LNCAP (cell line): ENCODE results near the gene NNT.

Experiments used
- TF ChIP-seq, protein P1 (sequence below): fragments of 450-650 bp; IDR thresholded peaks from 2 replicates; pipeline ENCODE4 v1.5.1; 2017; ENCODE audit warnings: mild to moderate bottlenecking

Gene NNT

DNA sequence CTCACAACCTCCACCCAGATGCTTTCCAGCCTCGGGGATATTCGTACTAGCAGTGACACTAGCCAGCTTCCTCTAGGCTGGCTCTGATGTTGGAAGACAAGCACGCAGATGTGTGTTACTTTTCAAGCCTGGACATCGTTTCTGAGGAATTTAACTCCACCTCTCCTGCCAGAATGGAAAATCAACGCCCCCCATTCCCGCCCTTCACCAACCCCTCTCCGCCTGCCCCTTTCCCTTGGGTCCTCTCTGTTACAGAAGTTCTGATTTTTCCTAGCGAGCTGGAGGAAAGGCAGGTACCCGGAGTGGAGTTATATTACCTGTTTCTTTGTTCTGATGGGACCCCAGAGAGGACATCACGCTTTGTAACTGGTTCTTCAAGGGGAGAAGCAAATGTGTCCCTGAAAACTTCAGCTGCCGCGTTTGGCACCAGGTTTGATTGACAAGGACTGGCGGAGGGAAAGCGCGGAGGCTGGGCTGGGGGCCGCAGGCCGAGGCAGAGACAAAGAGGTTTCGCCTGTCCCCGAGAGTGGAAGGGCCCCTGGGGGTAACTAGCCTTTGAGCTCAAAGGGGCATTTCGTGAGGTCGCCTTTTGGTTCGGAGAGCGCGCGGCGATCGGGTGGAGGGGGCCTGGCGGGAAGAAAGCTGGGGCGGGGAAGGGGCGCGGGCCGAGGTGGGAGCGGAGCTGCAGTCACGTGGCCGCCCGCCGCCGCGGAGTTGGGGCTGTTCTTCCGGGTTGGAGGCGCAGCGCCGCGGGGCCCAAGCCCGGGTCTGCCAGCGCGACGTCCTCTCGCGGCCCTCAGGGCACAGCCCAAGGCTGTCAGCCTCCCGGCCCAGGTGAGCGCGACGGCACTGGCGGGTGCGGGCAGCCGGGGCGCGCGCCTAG is at the start of gene NNT:
NNT (plus strand) TSS at position 720 of the 883 bp plus-strand sequence. CDS start 6,016 bp downstream, outside the sequence.
- TF ChIP-seq, protein P1, sequence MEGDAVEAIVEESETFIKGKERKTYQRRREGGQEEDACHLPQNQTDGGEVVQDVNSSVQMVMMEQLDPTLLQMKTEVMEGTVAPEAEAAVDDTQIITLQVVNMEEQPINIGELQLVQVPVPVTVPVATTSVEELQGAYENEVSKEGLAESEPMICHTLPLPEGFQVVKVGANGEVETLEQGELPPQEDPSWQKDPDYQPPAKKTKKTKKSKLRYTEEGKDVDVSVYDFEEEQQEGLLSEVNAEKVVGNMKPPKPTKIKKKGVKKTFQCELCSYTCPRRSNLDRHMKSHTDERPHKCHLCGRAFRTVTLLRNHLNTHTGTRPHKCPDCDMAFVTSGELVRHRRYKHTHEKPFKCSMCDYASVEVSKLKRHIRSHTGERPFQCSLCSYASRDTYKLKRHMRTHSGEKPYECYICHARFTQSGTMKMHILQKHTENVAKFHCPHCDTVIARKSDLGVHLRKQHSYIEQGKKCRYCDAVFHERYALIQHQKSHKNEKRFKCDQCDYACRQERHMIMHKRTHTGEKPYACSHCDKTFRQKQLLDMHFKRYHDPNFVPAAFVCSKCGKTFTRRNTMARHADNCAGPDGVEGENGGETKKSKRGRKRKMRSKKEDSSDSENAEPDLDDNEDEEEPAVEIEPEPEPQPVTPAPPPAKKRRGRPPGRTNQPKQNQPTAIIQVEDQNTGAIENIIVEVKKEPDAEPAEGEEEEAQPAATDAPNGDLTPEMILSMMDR = no peak

- TF ChIP-seq, protein P1 = no peak
Observed at GRCh38 chr5:43553381-43553780, 49.6 kb upstream of the NNT start.

DNA sequence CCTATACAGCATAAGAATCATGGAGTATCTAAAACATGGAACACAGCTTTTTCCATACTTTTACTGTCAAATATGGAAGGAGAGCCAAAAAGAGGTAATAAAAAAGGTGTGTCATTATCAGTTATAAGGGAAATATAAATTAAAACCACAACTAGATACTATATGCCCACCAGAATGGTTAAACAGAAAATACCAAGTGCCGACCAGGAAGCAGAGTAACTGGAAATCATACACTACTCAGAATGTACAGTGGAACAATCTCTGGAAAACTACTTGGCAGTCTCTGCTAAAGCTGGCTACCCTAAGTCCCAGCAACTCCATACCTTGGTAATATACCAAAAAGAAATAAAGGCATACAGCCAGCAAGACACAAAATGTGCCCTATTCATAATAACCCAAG is 48.5 kb upstream of the NNT start:
- TF ChIP-seq, protein P1 = no peak

GRCh38 chr5:43555895-43556606 is 46.9 kb upstream of the NNT start:
- TF ChIP-seq, protein P1 = peak; percentile 8; the same call in 1 of the 2 replicates

DNA sequence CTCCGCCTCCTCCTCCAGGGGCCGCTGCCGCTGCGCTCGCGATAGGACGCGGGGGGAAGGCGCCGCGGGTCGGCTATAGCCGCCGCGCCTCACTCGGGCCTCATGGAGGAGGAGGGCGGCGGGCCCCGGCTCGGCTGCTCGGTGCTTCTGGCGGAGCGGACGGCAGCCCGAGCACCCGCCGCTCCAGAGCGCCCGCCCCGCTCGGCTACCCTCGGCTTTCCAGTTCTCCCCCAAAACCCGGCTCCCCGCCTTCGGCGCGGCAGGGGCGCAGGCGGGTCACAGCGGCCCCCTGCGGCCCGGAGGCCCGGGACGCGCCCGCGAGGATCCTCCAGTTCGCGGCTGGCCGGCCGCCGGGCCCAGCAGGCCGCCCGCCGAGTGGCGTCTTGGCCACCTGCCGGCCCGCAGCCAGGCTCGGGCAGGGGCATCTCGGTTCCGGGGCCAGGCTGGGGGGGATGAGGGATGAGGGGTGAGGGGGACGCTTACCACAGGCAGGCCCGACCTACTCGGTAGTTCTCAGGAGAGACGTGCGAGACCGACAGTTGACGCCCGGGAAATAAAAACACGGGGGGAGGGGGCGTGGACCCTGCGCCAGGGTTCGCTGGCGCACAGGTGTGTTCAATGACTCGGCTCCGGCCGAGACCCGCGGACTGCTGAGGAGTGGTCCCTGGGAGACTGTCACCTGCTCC is 46.0 kb upstream of the NNT start, which contains the start of gene PAIP1:
PAIP1 (minus strand) TSS at position 221 of the 686 bp plus-strand sequence. CDS start 231 bp downstream, outside the sequence.
- TF ChIP-seq, protein P1 = peak; percentile 79

- TF ChIP-seq, protein P1 = no peak
Observed at GRCh38 chr5:43560128-43560527, 42.9 kb upstream of the NNT start.

DNA sequence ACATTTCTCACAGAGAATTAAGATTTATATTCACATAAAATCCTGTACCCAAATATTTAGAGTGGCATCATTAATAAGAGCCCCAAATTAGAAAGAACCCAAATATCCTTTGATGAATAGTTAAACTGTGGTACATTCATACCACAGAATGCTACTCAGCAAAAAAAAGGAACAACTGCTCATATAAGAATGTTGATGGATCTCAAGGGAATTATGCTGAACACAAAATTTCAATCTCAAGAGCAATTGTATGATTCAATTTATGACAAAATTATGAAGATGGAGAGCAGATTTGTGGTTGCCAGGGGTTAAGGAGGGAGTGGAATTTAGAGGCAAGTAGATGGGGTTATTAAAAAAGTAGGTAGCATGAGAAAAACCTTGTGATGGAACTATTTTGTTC is 41.6 kb upstream of the NNT start:
- TF ChIP-seq, protein P1 = no peak
